ENCODE data around the gene ARHGAP29.

- no peak for TF ChIP-seq CTCF (IDR thresholded peaks at IDR 0.05)
- no peak for TF ChIP-seq POLR2A (IDR thresholded peaks at IDR 0.05)
- no peak for TF ChIP-seq POLR2AphosphoS5 (IDR thresholded peaks at IDR 0.05)
- no peak for TF ChIP-seq EP300 (IDR thresholded peaks at IDR 0.05)
These were observed 55.2 kb downstream of the ARHGAP29 start for GRCh38 chr1:94182191-94182590.

Measured in sigmoid colon (tissue), 4 donors.